ENCODE measurements around the gene F3. TPM values are rescaled to one million over a fixed set of nuclear protein-coding genes. Genes with fewer than 3 reads are reported as not detected.

F3 gene
- total RNA-seq, 2 experiments from 2014 or later: not detected

GRCh38 chr1:94528826-94529225 lies 12.7 kb downstream of the F3 start:
- no peaks in the 10 kb centered on the region for H3K4me1 ChIP-seq (ENCODE audit: insufficient read depth, low read length)
- H3K27me3 ChIP-seq (ENCODE audit: control insufficient read depth in 1 of 2, insufficient read depth in 2 of 2, low read length in 2 of 2): no peaks in the 10 kb centered on the region
- no peak overlapping the region for H3K4me3 ChIP-seq (ENCODE audit: low read length)
- no peak overlapping the region for H3K27ac ChIP-seq (ENCODE audit: low read depth in 1 of 2, low read length in 2 of 2)
- H3K36me3 Mint-ChIP-seq (ENCODE audit: low read depth): no peaks in the 10 kb centered on the region
- no peaks in the 10 kb centered on the region for H3K9me3 ChIP-seq (ENCODE audit: control insufficient read depth in 1 of 2, insufficient read depth in 1 of 2, low read length in 2 of 2)
- DNase-seq (no peak), ATAC-seq (ENCODE audit: poor library complexity) (no peak)
- no peaks in the 10 kb centered on the region for H3K4me1 Mint-ChIP-seq (ENCODE audit: low read depth)
- H3K36me3 ChIP-seq (ENCODE audit: insufficient read depth, low read length): no peaks in the 10 kb centered on the region
- H3K27me3 Mint-ChIP-seq: no peaks in the 10 kb centered on the region
- no peaks in the 10 kb centered on the region for H3K9me3 Mint-ChIP-seq
- TF ChIP-seq, protein P1, sequence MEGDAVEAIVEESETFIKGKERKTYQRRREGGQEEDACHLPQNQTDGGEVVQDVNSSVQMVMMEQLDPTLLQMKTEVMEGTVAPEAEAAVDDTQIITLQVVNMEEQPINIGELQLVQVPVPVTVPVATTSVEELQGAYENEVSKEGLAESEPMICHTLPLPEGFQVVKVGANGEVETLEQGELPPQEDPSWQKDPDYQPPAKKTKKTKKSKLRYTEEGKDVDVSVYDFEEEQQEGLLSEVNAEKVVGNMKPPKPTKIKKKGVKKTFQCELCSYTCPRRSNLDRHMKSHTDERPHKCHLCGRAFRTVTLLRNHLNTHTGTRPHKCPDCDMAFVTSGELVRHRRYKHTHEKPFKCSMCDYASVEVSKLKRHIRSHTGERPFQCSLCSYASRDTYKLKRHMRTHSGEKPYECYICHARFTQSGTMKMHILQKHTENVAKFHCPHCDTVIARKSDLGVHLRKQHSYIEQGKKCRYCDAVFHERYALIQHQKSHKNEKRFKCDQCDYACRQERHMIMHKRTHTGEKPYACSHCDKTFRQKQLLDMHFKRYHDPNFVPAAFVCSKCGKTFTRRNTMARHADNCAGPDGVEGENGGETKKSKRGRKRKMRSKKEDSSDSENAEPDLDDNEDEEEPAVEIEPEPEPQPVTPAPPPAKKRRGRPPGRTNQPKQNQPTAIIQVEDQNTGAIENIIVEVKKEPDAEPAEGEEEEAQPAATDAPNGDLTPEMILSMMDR (IDR thresholded peaks at IDR 0.05): no peak
- no peak overlapping the region for H3K27ac Mint-ChIP-seq
- ChIA-PET CTCF (no interaction called here), POLR2A (no interaction called here)
- H3K4me3 Mint-ChIP-seq: no peak overlapping the region
- intact Hi-C loops (cut with DNase I, micrococcal nuclease): no loop called here

- Mint-ChIP-seq H3K27ac (no peak overlapping the region), H3K9me3 (no peaks in the 10 kb centered on the region), H3K36me3 (ENCODE audit: low read depth) (no peaks in the 10 kb centered on the region), H3K27me3 (no peaks in the 10 kb centered on the region), H3K4me1 (ENCODE audit: low read depth) (no peaks in the 10 kb centered on the region), H3K4me3 (no peak overlapping the region)
- intact Hi-C loops (cut with DNase I, micrococcal nuclease): no loop called here
- Histone ChIP-seq H3K9me3 (ENCODE audit: control insufficient read depth in 1 of 2, insufficient read depth in 1 of 2, low read length in 2 of 2) (no peaks in the 10 kb centered on the region), H3K27ac (ENCODE audit: low read depth in 1 of 2, low read length in 2 of 2) (no peak overlapping the region), H3K36me3 (ENCODE audit: insufficient read depth, low read length) (no peaks in the 10 kb centered on the region), H3K4me3 (ENCODE audit: low read length) (no peak overlapping the region), H3K4me1 (ENCODE audit: insufficient read depth, low read length) (no peaks in the 10 kb centered on the region), H3K27me3 (ENCODE audit: control insufficient read depth in 1 of 2, insufficient read depth in 2 of 2, low read length in 2 of 2) (no peaks in the 10 kb centered on the region)
- ATAC-seq (ENCODE audit: poor library complexity) (no peak), DNase-seq (no peak)
- ChIA-PET CTCF (no interaction called here), POLR2A (no interaction called here)
- TF ChIP-seq, protein P1 (IDR thresholded peaks at IDR 0.05): no peak
These were observed 13.3 kb downstream of the F3 start for GRCh38 chr1:94528299-94528698.

DNA sequence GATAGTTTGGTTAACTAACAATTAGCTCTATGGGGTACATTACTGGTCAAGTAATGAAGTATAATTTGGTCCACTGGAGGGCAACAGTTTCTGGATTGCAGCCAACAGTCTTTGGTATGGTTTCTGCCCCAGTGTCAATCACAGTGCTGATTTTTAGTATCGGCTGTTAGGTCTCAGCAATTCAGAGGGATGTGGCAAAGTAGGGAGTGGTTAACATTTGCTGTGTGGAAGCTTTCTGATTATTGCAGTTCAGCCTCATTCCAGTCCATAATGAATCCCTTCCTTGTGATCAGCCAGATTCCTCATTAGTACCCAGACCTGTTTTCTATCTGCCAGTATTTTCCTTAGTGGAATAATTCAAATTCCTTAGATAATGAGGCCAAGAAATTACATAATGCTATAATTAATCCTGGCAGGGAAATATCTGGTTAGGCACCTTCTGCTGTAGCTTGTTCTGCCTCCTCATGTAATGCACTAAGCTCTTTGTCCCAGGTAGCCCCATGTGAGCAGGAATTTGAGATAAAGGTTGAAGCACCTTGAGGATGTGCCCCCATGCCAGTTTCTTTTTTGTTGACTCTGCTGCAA lies 14.0 kb downstream of the F3 start:
- TF ChIP-seq, protein P1 (IDR thresholded peaks at IDR 0.05): no peak
- Histone ChIP-seq H3K4me3 (ENCODE audit: low read length) (no peak overlapping the region), H3K4me1 (ENCODE audit: insufficient read depth, low read length) (no peaks in the 10 kb centered on the region), H3K27ac (ENCODE audit: low read depth in 1 of 2, low read length in 2 of 2) (no peak overlapping the region), H3K27me3 (ENCODE audit: control insufficient read depth in 1 of 2, insufficient read depth in 2 of 2, low read length in 2 of 2) (no peaks in the 10 kb centered on the region), H3K36me3 (ENCODE audit: insufficient read depth, low read length) (no peaks in the 10 kb centered on the region), H3K9me3 (ENCODE audit: control insufficient read depth in 1 of 2, insufficient read depth in 1 of 2, low read length in 2 of 2) (no peaks in the 10 kb centered on the region)
- H3K9me3 Mint-ChIP-seq: no peaks in the 10 kb centered on the region
- no peaks in the 10 kb centered on the region for H3K4me1 Mint-ChIP-seq (ENCODE audit: low read depth)
- ChIA-PET POLR2A (no interaction called here), CTCF (no interaction called here)
- no peaks in the 10 kb centered on the region for H3K27me3 Mint-ChIP-seq
- H3K4me3 Mint-ChIP-seq: no peak overlapping the region
- intact Hi-C loops (cut with DNase I, micrococcal nuclease): no loop called here
- no peaks in the 10 kb centered on the region for H3K36me3 Mint-ChIP-seq (ENCODE audit: low read depth)
- ATAC-seq (ENCODE audit: poor library complexity) (no peak), DNase-seq (no peak)
- H3K27ac Mint-ChIP-seq: no peak overlapping the region

All from CD4-positive, alpha-beta T cell (primary cell).